ENCODE results near the gene AREL1.

- TF ChIP-seq RAD51 (IDR thresholded peaks at IDR 0.05) (no peak), ZNF274 (IDR thresholded peaks at IDR 0.05; ENCODE audit: insufficient read depth, insufficient read length) (no peak), CTCF (IDR thresholded peaks at IDR 0.05 in 2 of 3, conservative IDR thresholded peaks at IDR 0.05 in 1 of 3; ENCODE audit: control insufficient read depth in 2 of 3, extremely low read depth in 1 of 3, insufficient read depth in 1 of 3, low read depth in 3 of 3, low read length in 3 of 3) (no peak), RFX5 (IDR thresholded peaks at IDR 0.05; ENCODE audit: low read depth, low read length) (no peak), ZNF384 (IDR thresholded peaks at IDR 0.05; ENCODE audit: borderline replicate concordance, low read depth, low read length) (no peak), EZH2 (IDR thresholded peaks at IDR 0.05; ENCODE audit: borderline replicate concordance, control insufficient read depth, low read depth, low read length) (no peak), HCFC1 (IDR thresholded peaks at IDR 0.05; ENCODE audit: low read length) (no peak), MXI1 (IDR thresholded peaks at IDR 0.05; ENCODE audit: low read depth, low read length) (no peak)
These were observed 93.2 kb downstream of the AREL1 start for GRCh38 chr14:74619672-74620131.

Measured in GM12878 (cell line).